Right lobe of liver (tissue), 6 donors: ENCODE results near the gene FBXO10. TPM values are rescaled to one million over a fixed set of nuclear protein-coding genes. Genes with fewer than 3 reads are reported as not detected.

ENCODE experiments used
- ATAC-seq, 4 donors: fragments of 200-7000 bp; cut with Tn5 transposase; one replicate each; pipeline ENCODE4 v1.9.1; 2020; ENCODE audit warnings: mild to moderate bottlenecking in 4 of 4, moderate library complexity in 4 of 4
- DNase-seq, 3 donors: peaks; one replicate each; pipeline ENCODE4 v3.0.0-alpha.2; 2020
- H3K27ac ChIP-seq, 3 donors: fragments of 200-600 bp; one replicate each; pipeline ENCODE4 v1.8.0; 2022
- H3K27me3 ChIP-seq, 2 donors: fragments of 200-600 bp; one replicate each; pipeline ENCODE4 v1.8.0; 2022
- H3K36me3 ChIP-seq, 4 donors: fragments of 200-600 bp; sonication (generic) in 1 of 4; one replicate each; pipeline versions ENCODE4 v1.5.1 to v1.8.0; 2017 to 2022; ENCODE audit warnings: control low read depth in 1 of 4
- H3K4me1 ChIP-seq, 4 donors: fragments of 200-600 bp; sonication (generic) in 1 of 4; one replicate each; pipeline versions ENCODE4 v1.5.1 to v1.8.0; 2017 to 2022; ENCODE audit warnings: control low read depth in 1 of 4
- H3K4me3 ChIP-seq, 3 donors: fragments of 200-600 bp; one replicate each; pipeline ENCODE4 v1.8.0; 2022
- H3K9me3 ChIP-seq, 4 donors: fragments of 200-600 bp; sonication (generic) in 1 of 4; one replicate each; pipeline versions ENCODE4 v1.5.1 to v1.8.0; 2017 to 2022; ENCODE audit warnings: control low read depth in 1 of 4
- POLR2A ChIP-seq: fragments of 450-650 bp; IDR thresholded peaks from one replicate; pipeline ENCODE4 v1.6.1; 2017; ENCODE audit warnings: antibody characterized with exemption, mild to moderate bottlenecking
- WGBS: methylation state at CpG from one replicate; pipeline ENCODE4 v1.1.6; 2018; ENCODE audit warnings: low coverage, low lambda C conversion rate; ENCODE audit not compliant: insufficient coverage; ENCODE audit errors: missing lambda C conversion rate; 5-methylcytosine and 5-hydroxymethylcytosine counted together
- intact Hi-C, 2 donors: fragments of 100-400 bp; cut with DNase I; formaldehyde crosslinking; loops; one replicate each; pipeline versions ENCODE4 v1.11.2 to v1.14.1; 2022
- total RNA-seq, 6 experiments: library from RNA; depleted of rRNA in 2 of 6; stranded (reverse); fragments of >200 nt in 2 of 6; fragmentation: NEBNext Ultra II Directional in 3 of 6; extraction: Animal tissue kit (Norgen Biotek cat#: 25700) in 3 of 6; gene quantifications; one replicate each; pipeline versions ENCODE4 v1.1.0 to v1.2.4, GENCODE V29; 2016 to 2023
- TF ChIP-seq, protein P1 (sequence below), 4 donors: fragments of 200-600 bp in 3 of 4; fragments of 450-650 bp in 1 of 4; IDR thresholded peaks; one replicate each; pipeline versions ENCODE4 v1.5.1 to v1.8.0; 2016 to 2022; ENCODE audit warnings: antibody characterized with exemption in 4 of 4, mild to moderate bottlenecking in 2 of 4
- donor health status: DM: no; HTN: yes; CAD: no.
- donor health status: DM: no; HTN: no; CAD: no.
- donor health status: DM: no; HTN: no; CAD: no.
- donor health status: DM: no; HTN: yes; CAD: no.
- donor health status: DM: no; HTN: yes; CAD: no.

FBXO10 gene
- total RNA-seq, 6 experiments from 2014 or later: 2.5 to 5.9 (median 4.0) TPM

DNA sequence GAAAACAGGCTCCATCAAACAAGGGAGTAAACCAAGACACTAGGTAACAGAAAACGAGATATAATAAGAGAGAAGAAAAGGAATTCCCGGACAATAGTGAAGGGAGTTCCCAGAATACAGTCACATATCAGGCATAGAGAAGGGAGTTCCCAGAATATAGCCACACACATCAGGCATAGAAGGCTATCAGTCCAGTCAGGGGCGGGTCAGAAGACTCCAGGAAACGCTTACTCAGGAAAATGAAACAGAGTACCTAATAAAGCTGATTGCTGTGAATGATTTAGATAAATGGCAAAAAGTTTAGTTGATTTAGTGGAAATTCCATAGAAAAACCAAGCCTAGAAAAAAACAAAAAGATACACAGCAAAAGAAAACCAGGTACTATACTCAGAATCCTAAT, 11.3 kb upstream of the FBXO10 start:
- Histone ChIP-seq H3K4me1 (peaks cover 0 to 13% (median 0%) of the 10 kb centered on the region in 4 donors), H3K36me3 (peaks cover 0 to 44% (median 13%) of the 10 kb centered on the region in 4 donors), H3K9me3 (no peaks in the 10 kb centered on the region), H3K4me3 (no peak overlapping the region), H3K27ac (no peak overlapping the region), H3K27me3 (no peaks in the 10 kb centered on the region)
- TF ChIP-seq, protein P1, sequence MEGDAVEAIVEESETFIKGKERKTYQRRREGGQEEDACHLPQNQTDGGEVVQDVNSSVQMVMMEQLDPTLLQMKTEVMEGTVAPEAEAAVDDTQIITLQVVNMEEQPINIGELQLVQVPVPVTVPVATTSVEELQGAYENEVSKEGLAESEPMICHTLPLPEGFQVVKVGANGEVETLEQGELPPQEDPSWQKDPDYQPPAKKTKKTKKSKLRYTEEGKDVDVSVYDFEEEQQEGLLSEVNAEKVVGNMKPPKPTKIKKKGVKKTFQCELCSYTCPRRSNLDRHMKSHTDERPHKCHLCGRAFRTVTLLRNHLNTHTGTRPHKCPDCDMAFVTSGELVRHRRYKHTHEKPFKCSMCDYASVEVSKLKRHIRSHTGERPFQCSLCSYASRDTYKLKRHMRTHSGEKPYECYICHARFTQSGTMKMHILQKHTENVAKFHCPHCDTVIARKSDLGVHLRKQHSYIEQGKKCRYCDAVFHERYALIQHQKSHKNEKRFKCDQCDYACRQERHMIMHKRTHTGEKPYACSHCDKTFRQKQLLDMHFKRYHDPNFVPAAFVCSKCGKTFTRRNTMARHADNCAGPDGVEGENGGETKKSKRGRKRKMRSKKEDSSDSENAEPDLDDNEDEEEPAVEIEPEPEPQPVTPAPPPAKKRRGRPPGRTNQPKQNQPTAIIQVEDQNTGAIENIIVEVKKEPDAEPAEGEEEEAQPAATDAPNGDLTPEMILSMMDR (IDR thresholded peaks at IDR 0.05): no peak
- no peak for TF ChIP-seq POLR2A
- DNase-seq (no peak), ATAC-seq (peak in 1 of 4 donors; percentile 22)
- intact Hi-C loops: no loop called here
- 61% methylated on average over 3 of the region's 4 CpGs for WGBS

DNA sequence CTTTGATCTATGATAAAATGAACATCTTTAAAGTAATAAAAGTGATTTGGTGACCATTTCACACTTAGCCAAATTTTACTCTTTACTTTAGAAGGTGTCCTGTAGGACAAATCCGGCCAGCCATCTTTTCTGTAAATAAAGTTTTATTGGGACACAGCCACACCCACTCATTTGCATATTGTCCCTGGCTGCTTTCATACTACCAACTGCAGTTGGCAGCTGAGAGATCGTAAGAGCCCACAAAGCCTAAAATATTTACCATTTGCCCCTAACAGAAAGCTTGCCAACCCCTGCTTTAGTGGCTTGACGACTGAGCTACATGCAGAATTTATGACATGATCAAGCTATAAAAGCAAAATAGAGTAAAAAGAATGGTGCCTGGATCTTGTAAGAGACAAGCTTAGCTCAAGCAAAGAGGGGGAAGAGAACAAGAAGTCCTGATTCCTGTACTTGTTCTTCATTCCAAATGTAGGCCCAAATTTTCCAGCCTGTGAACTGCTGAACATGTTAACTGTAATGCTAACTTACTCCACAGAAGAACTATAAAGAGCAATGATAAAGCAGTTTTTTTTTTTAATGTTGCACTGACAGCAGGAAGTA, 7.4 kb upstream of the FBXO10 start:
- Histone ChIP-seq H3K27ac (no peak overlapping the region), H3K4me1 (no peaks in the 10 kb centered on the region), H3K27me3 (no peaks in the 10 kb centered on the region), H3K36me3 (peaks cover 0 to 45% (median 14%) of the 10 kb centered on the region in 4 donors), H3K4me3 (no peak overlapping the region), H3K9me3 (no peaks in the 10 kb centered on the region)
- WGBS: 74% methylated on average over 3 of the region's 3 CpGs
- TF ChIP-seq, protein P1 (IDR thresholded peaks at IDR 0.05): no peak
- no peak for TF ChIP-seq POLR2A
- ATAC-seq (no peak), DNase-seq (no peak)
- intact Hi-C loops: no loop called here

DNA sequence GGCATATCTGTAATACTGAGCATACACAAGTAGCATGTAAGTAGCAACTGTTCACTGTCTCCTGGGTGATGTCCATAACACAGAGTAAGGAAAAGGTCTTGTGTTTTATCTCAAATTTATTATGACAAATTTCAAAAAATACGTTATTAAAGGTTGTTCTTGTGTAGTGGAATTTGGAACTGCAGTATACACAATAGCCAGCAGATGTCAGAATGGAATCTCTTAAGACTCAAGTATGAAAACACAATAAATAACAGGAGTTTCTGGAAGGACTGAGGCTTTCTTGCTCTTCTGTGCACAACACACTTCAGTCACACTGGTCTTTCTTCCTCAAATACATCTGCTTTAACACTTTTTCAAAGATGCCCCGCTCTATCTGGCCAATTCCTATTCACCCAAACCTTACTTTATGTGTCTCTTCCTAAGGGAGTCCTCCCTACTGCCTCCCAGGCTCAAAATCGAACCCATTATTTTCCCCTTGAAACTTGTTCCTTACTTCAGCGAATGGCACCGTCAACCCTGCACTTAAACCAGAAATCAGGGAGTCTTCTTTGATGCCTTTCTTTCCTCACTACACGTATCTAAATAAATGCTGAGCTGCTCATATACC, 6.5 kb upstream of the FBXO10 start:
- Histone ChIP-seq H3K27me3 (no peaks in the 10 kb centered on the region), H3K4me1 (no peaks in the 10 kb centered on the region), H3K4me3 (no peak overlapping the region), H3K36me3 (peaks cover 0 to 35% (median 10%) of the 10 kb centered on the region in 4 donors), H3K27ac (no peak overlapping the region), H3K9me3 (no peaks in the 10 kb centered on the region)
- intact Hi-C loops: no loop called here
- ATAC-seq: peak; percentile 64 to 76 (median 67)
- no peak for DNase-seq
- TF ChIP-seq POLR2A: no peak
- TF ChIP-seq, protein P1 (IDR thresholded peaks at IDR 0.05): peak; percentile 65 to 70 (median 69)
- WGBS: 67% methylated on average over 6 of the region's 6 CpGs

DNA sequence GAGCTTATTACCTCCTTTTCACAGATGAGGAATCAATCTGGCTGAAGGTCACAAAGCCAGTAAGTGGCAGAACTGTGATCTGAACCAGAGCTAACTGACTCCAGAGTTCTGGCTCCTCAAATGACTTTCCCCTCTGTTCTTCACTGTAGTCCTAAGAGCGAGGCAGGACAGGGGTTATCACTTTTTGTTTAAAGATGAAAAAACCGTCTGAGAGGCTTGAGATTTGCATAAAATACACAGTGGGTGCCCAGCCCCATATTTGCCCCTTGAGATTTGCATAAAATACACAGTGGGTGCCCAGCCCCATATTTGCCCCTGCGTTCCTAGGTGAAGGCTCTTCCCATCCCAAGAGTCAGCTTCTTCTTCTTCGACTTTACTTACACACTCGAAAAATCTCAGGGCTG, 667 bp downstream of the FBXO10 start:
- DNase-seq: no peak
- peak; percentile 6 to 41 (median 14) for ATAC-seq
- TF ChIP-seq, protein P1 (IDR thresholded peaks at IDR 0.05): no peak
- no peak for TF ChIP-seq POLR2A
- Histone ChIP-seq H3K4me3 (peak overlapping the region; percentile 70 to 78 (median 74)), H3K9me3 (no peaks in the 10 kb centered on the region), H3K4me1 (no peaks in the 10 kb centered on the region), H3K27me3 (no peaks in the 10 kb centered on the region), H3K36me3 (no peaks in the 10 kb centered on the region), H3K27ac (peak overlapping the region; percentile 41 to 71 (median 57))
- 4% methylated on average over 4 of the region's 5 CpGs for WGBS
- intact Hi-C loops: no loop called here
